Neural cell (in vitro differentiated cells): Measurements from ENCODE around the gene TPD52L1. TPM values are rescaled to one million over a fixed set of nuclear protein-coding genes. Genes with fewer than 3 reads are reported as not detected.

Experiments used
- H2AFZ ChIP-seq: fragments of 200-600, 300-800 bp; sonication (generic), shearing (Covaris generic); 2 replicates; pipeline ENCODE4 v1.6.0; 2014; ENCODE audit warnings: low read depth, mild to moderate bottlenecking, antibody characterized with exemption, low read length, moderate library complexity
- H3F3A ChIP-seq: fragments of 200-600 bp; shearing (Covaris generic); 2 replicates; pipeline ENCODE4 v1.6.1; 2016; ENCODE audit warnings: mild to moderate bottlenecking, moderate library complexity, mixed read lengths, antibody characterized with exemption, low read length; ENCODE audit not compliant: insufficient read depth, poor library complexity, severe bottlenecking
- H3K27ac ChIP-seq: fragments of 200-600, 300-800 bp; sonication (generic), shearing (Covaris generic); 2 replicates; pipeline ENCODE4 v1.5.1; 2014; ENCODE audit warnings: mild to moderate bottlenecking, low read length, moderate library complexity
- H3K27me3 ChIP-seq: fragments of 300-800, 200-600 bp; sonication (generic), shearing (Covaris generic); 2 replicates; pipeline ENCODE4 v1.6.0; 2014; ENCODE audit warnings: mild to moderate bottlenecking, low read depth, low read length, moderate library complexity; ENCODE audit not compliant: insufficient read depth
- H3K36me3 ChIP-seq: fragments of 300-800, 200-600 bp; sonication (generic), shearing (Covaris generic); 2 replicates; pipeline ENCODE4 v1.5.1; 2014; ENCODE audit warnings: mild to moderate bottlenecking, antibody characterized with exemption, low read length, moderate library complexity; ENCODE audit not compliant: insufficient read depth
- H3K4me2 ChIP-seq: fragments of 300-800, 200-600 bp; sonication (generic), shearing (Covaris generic); 2 replicates; pipeline ENCODE4 v1.6.0; 2014; ENCODE audit warnings: mild to moderate bottlenecking, low read length
- H3K4me3 ChIP-seq: fragments of 300-800, 200-600 bp; sonication (generic), shearing (Covaris generic); 2 replicates; pipeline ENCODE4 v1.5.1; 2014; ENCODE audit warnings: mild to moderate bottlenecking, low read length, moderate library complexity
- H3K79me2 ChIP-seq: fragments of 200-600 bp; shearing (Covaris generic); replicated peaks from 2 replicates; pipeline ENCODE4 v1.6.0; 2014; ENCODE audit warnings: mild to moderate bottlenecking, low read length, moderate library complexity; ENCODE audit not compliant: insufficient read depth
- H3K9ac ChIP-seq: fragments of 300-800, 200-600 bp; sonication (generic), shearing (Covaris generic); 2 replicates; pipeline ENCODE4 v1.6.1; 2016; ENCODE audit warnings: mild to moderate bottlenecking, low read length, mixed read lengths
- H3K9me2 ChIP-seq: fragments of 200-600 bp; shearing (Covaris generic); 2 replicates; pipeline ENCODE4 v1.6.1; 2016; ENCODE audit warnings: mild to moderate bottlenecking, low read length, mixed read lengths; ENCODE audit not compliant: insufficient read depth
- H3K9me3 ChIP-seq: fragments of 200-600, 300-800 bp; sonication (generic), shearing (Covaris generic); 2 replicates; pipeline ENCODE4 v1.6.1; 2016; ENCODE audit warnings: mild to moderate bottlenecking, mixed run types, low read length, moderate library complexity, mixed read lengths
- H4K20me1 ChIP-seq: fragments of 200-600 bp; shearing (Covaris generic); 2 replicates; pipeline ENCODE4 v1.6.1; 2016; ENCODE audit warnings: mild to moderate bottlenecking, mixed run types; ENCODE audit not compliant: insufficient read depth
- EP300 ChIP-seq: fragments of 450-650 bp; conservative IDR thresholded peaks from 2 replicates; pipeline ENCODE4 v1.6.1; 2014; ENCODE audit warnings: antibody characterized with exemption, mild to moderate bottlenecking, moderate library complexity; ENCODE audit not compliant: poor library complexity, severe bottlenecking
- EZH2 ChIP-seq: fragments of 200-600, 300-800 bp; shearing (Covaris generic), sonication (generic); IDR thresholded peaks from 2 replicates; pipeline ENCODE4 v1.6.1; 2014; ENCODE audit warnings: antibody characterized with exemption, low read length, borderline replicate concordance, mild to moderate bottlenecking; ENCODE audit not compliant: insufficient read depth, poor library complexity, severe bottlenecking
- MXI1 ChIP-seq: fragments of 450-650 bp; conservative IDR thresholded peaks from 2 replicates; pipeline ENCODE4 v1.6.1; 2014; ENCODE audit warnings: antibody characterized with exemption, mild to moderate bottlenecking; ENCODE audit not compliant: poor library complexity, severe bottlenecking
- POLR2AphosphoS5 ChIP-seq: IDR thresholded peaks from 2 replicates; pipeline ENCODE4 v1.6.1; 2012
- RAD21 ChIP-seq: fragments of 450-650 bp; conservative IDR thresholded peaks from 2 replicates; pipeline ENCODE4 v1.6.1; 2014; ENCODE audit warnings: antibody characterized with exemption, mild to moderate bottlenecking, moderate library complexity
- SMC3 ChIP-seq: fragments of 450-650 bp; conservative IDR thresholded peaks from 2 replicates; pipeline ENCODE4 v1.6.1; 2014; ENCODE audit warnings: antibody characterized with exemption, mild to moderate bottlenecking, moderate library complexity; ENCODE audit not compliant: poor library complexity
- TAF1 ChIP-seq: IDR thresholded peaks from 2 replicates; pipeline ENCODE4 v1.6.1; 2012; ENCODE audit warnings: low read depth
- polyA plus RNA-seq: library from polyadenylated mRNA; depleted of rRNA; stranded (reverse); fragments of >200 nt; gene quantifications from 2 replicates; pipeline ENCODE4 v1.2.3, GENCODE V29; 2014
- TF ChIP-seq, protein P1 (sequence below): IDR thresholded peaks from 2 replicates; pipeline ENCODE4 v1.6.1; 2012; ENCODE audit warnings: borderline replicate concordance
- TF ChIP-seq, protein P2 (sequence below): fragments of 450-650 bp; IDR thresholded peaks from 2 replicates; pipeline ENCODE4 v1.5.1; 2014; ENCODE audit warnings: antibody characterized with exemption, mild to moderate bottlenecking, moderate library complexity; ENCODE audit not compliant: poor library complexity, severe bottlenecking

The TPD52L1 gene
- polyA plus RNA-seq, 1 donor from 2014 or later: 8.9 TPM

DNA sequence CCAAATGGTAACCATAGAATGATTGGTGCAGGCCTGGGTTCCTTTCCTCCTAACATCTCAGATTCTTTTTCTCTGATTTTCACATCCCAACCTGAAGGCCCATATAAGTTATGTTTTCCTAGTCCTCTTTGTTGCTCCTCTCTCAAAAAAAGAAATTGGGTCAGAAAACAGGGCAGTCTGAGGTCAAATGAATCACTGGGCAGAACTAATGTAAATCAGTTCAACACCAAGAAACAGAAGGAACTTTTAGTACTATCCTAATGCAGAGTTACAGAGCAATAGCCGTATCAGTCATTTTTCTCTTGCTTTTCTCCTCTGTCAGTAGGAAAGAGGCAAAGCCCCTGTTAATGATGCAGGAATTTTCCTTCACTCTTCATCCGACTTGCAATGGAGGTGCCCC, 11.0 kb upstream of the TPD52L1 start:
- TF ChIP-seq, protein P1, sequence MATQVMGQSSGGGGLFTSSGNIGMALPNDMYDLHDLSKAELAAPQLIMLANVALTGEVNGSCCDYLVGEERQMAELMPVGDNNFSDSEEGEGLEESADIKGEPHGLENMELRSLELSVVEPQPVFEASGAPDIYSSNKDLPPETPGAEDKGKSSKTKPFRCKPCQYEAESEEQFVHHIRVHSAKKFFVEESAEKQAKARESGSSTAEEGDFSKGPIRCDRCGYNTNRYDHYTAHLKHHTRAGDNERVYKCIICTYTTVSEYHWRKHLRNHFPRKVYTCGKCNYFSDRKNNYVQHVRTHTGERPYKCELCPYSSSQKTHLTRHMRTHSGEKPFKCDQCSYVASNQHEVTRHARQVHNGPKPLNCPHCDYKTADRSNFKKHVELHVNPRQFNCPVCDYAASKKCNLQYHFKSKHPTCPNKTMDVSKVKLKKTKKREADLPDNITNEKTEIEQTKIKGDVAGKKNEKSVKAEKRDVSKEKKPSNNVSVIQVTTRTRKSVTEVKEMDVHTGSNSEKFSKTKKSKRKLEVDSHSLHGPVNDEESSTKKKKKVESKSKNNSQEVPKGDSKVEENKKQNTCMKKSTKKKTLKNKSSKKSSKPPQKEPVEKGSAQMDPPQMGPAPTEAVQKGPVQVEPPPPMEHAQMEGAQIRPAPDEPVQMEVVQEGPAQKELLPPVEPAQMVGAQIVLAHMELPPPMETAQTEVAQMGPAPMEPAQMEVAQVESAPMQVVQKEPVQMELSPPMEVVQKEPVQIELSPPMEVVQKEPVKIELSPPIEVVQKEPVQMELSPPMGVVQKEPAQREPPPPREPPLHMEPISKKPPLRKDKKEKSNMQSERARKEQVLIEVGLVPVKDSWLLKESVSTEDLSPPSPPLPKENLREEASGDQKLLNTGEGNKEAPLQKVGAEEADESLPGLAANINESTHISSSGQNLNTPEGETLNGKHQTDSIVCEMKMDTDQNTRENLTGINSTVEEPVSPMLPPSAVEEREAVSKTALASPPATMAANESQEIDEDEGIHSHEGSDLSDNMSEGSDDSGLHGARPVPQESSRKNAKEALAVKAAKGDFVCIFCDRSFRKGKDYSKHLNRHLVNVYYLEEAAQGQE: no peak
- no peak for TF ChIP-seq SMC3
- no peak for TF ChIP-seq EZH2
- TF ChIP-seq RAD21: no peak
- no peak for TF ChIP-seq TAF1
- TF ChIP-seq POLR2AphosphoS5: no peak
- TF ChIP-seq, protein P2, sequence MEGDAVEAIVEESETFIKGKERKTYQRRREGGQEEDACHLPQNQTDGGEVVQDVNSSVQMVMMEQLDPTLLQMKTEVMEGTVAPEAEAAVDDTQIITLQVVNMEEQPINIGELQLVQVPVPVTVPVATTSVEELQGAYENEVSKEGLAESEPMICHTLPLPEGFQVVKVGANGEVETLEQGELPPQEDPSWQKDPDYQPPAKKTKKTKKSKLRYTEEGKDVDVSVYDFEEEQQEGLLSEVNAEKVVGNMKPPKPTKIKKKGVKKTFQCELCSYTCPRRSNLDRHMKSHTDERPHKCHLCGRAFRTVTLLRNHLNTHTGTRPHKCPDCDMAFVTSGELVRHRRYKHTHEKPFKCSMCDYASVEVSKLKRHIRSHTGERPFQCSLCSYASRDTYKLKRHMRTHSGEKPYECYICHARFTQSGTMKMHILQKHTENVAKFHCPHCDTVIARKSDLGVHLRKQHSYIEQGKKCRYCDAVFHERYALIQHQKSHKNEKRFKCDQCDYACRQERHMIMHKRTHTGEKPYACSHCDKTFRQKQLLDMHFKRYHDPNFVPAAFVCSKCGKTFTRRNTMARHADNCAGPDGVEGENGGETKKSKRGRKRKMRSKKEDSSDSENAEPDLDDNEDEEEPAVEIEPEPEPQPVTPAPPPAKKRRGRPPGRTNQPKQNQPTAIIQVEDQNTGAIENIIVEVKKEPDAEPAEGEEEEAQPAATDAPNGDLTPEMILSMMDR: no peak
- TF ChIP-seq MXI1: no peak
- TF ChIP-seq EP300: no peak
- no peaks in the 10 kb centered on the region for H3F3A ChIP-seq

GRCh38 chr6:125144822-125145221, 8.8 kb upstream of the TPD52L1 start:
- no peak overlapping the region for H3K4me2 ChIP-seq
- H3K27ac ChIP-seq: no peak overlapping the region
- H3K4me3 ChIP-seq: no peak overlapping the region
- TF ChIP-seq, protein P1: no peak
- TF ChIP-seq MXI1: no peak
- no peak for TF ChIP-seq EP300
- TF ChIP-seq, protein P2: no peak
- no peak for TF ChIP-seq TAF1
- no peak for TF ChIP-seq SMC3
- no peak for TF ChIP-seq POLR2AphosphoS5
- TF ChIP-seq RAD21: no peak
- TF ChIP-seq EZH2: no peak
- no peaks in the 10 kb centered on the region for H4K20me1 ChIP-seq
- H3K79me2 ChIP-seq: no peaks in the 10 kb centered on the region
- H3K9me3 ChIP-seq: no peaks in the 10 kb centered on the region
- H3K27me3 ChIP-seq: no peaks in the 10 kb centered on the region
- no peak overlapping the region for H2AFZ ChIP-seq
- no peaks in the 10 kb centered on the region for H3F3A ChIP-seq
- H3K36me3 ChIP-seq: no peaks in the 10 kb centered on the region
- no peak overlapping the region for H3K9ac ChIP-seq
- no peaks in the 10 kb centered on the region for H3K9me2 ChIP-seq

More for the DNA sequence above, 11.0 kb upstream of the TPD52L1 start:
- Histone ChIP-seq H3K27me3 (no peaks in the 10 kb centered on the region), H3K4me2 (no peak overlapping the region), H3K27ac (no peak overlapping the region), H2AFZ (no peak overlapping the region), H3K36me3 (no peaks in the 10 kb centered on the region), H3K79me2 (no peaks in the 10 kb centered on the region), H4K20me1 (no peaks in the 10 kb centered on the region), H3K9me2 (no peaks in the 10 kb centered on the region), H3K9me3 (no peaks in the 10 kb centered on the region), H3K9ac (no peak overlapping the region), H3K4me3 (no peak overlapping the region)
